DOHH2 (cell line): ENCODE data around the gene FREM2.

Experiments
- H3F3A ChIP-seq: fragments of 200-600 bp; sonication (generic), shearing (Covaris generic); 2 replicates; pipeline ENCODE4 v1.6.0; 2016; ENCODE audit warnings: antibody characterized with exemption, mild to moderate bottlenecking; ENCODE audit not compliant: control insufficient read depth, insufficient read depth
- H3K27ac ChIP-seq: fragments of 200-600 bp; sonication (generic); 2 replicates; pipeline ENCODE4 v1.5.1; 2014; ENCODE audit warnings: low read depth, mild to moderate bottlenecking, low read length, moderate library complexity
- H3K27me3 ChIP-seq: fragments of 200-600 bp; sonication (generic); 2 replicates; pipeline ENCODE4 v1.6.1; 2014; ENCODE audit warnings: mild to moderate bottlenecking, low read length, mixed read lengths; ENCODE audit not compliant: control insufficient read depth
- H3K36me3 ChIP-seq: fragments of 200-600 bp; sonication (generic); 2 replicates; pipeline ENCODE4 v1.6.1; 2014; ENCODE audit warnings: mild to moderate bottlenecking, low read length, moderate library complexity, mixed read lengths; ENCODE audit not compliant: control insufficient read depth
- H3K4me1 ChIP-seq: fragments of 200-600 bp; sonication (generic); 2 replicates; pipeline ENCODE4 v1.6.1; 2014; ENCODE audit warnings: mild to moderate bottlenecking, low read length, mixed read lengths; ENCODE audit not compliant: control insufficient read depth
- H3K4me2 ChIP-seq: fragments of 200-600 bp; sonication (generic); 2 replicates; pipeline ENCODE4 v1.6.0; 2014; ENCODE audit warnings: mild to moderate bottlenecking, low read length, moderate library complexity
- H3K4me3 ChIP-seq: fragments of 200-600 bp; sonication (generic); 2 replicates; pipeline ENCODE4 v1.5.1; 2014; ENCODE audit warnings: mild to moderate bottlenecking, low read length, mixed read lengths
- H3K79me2 ChIP-seq: fragments of 200-600 bp; sonication (generic); 2 replicates; pipeline ENCODE4 v1.6.1; 2014; ENCODE audit warnings: mild to moderate bottlenecking, low read length, mixed read lengths; ENCODE audit not compliant: control insufficient read depth
- H3K9me2 ChIP-seq: fragments of 200-600 bp; sonication (generic); replicated peaks from 2 replicates; pipeline ENCODE4 v1.6.1; 2014; ENCODE audit warnings: mild to moderate bottlenecking, low read length, mixed read lengths; ENCODE audit not compliant: control insufficient read depth
- H3K9me3 ChIP-seq: fragments of 200-600 bp; sonication (generic); 2 replicates; pipeline ENCODE4 v1.6.1; 2014; ENCODE audit warnings: antibody characterized with exemption, low read length, mixed read lengths; ENCODE audit not compliant: control insufficient read depth, insufficient read depth
- H4K20me1 ChIP-seq: fragments of 200-600 bp; sonication (generic); 2 replicates; pipeline ENCODE4 v1.6.0; 2014; ENCODE audit warnings: low read depth, mild to moderate bottlenecking, antibody characterized with exemption, low read length, moderate library complexity; ENCODE audit not compliant: control insufficient read depth, insufficient read depth
- EZH2phosphoT487 ChIP-seq: fragments of 200-600 bp; sonication (generic); IDR thresholded peaks from 2 replicates; pipeline ENCODE4 v1.6.1; 2017; ENCODE audit warnings: borderline replicate concordance, mild to moderate bottlenecking, antibody characterized with exemption, low read length, moderate library complexity, mixed read lengths
- TF ChIP-seq, protein P1 (sequence below): fragments of 200-600 bp; sonication (generic); IDR thresholded peaks from one replicate; pipeline ENCODE4 v1.5.1; 2014; ENCODE audit warnings: antibody characterized with exemption, mild to moderate bottlenecking, low read depth, low read length; ENCODE audit not compliant: poor library complexity, severe bottlenecking

FREM2 gene

DNA sequence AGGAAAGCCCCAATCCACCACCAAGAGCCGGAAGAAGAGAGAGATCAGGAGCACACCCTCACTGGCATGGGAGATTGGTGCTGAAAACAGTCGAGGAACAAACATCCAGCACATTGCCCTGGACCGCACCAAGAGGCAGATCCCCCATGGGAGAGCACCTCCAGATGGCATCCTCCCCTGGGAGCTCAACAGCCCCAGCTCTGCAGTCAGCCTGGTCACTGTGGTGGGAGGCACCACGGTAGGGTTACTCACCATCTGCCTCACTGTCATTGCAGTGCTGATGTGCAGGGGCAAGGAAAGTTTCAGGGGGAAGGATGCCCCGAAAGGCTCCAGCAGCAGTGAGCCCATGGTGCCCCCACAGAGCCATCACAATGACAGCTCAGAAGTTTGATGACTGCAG is 193.5 kb downstream of the FREM2 start:
- no peaks in the 10 kb centered on the region for H3K9me3 ChIP-seq
- no peaks in the 10 kb centered on the region for H3K36me3 ChIP-seq
- no peaks in the 10 kb centered on the region for H3K27me3 ChIP-seq
- H3K4me2 ChIP-seq: no peak overlapping the region
- no peak for TF ChIP-seq EZH2phosphoT487
- TF ChIP-seq, protein P1, sequence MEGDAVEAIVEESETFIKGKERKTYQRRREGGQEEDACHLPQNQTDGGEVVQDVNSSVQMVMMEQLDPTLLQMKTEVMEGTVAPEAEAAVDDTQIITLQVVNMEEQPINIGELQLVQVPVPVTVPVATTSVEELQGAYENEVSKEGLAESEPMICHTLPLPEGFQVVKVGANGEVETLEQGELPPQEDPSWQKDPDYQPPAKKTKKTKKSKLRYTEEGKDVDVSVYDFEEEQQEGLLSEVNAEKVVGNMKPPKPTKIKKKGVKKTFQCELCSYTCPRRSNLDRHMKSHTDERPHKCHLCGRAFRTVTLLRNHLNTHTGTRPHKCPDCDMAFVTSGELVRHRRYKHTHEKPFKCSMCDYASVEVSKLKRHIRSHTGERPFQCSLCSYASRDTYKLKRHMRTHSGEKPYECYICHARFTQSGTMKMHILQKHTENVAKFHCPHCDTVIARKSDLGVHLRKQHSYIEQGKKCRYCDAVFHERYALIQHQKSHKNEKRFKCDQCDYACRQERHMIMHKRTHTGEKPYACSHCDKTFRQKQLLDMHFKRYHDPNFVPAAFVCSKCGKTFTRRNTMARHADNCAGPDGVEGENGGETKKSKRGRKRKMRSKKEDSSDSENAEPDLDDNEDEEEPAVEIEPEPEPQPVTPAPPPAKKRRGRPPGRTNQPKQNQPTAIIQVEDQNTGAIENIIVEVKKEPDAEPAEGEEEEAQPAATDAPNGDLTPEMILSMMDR: no peak
- H3K4me3 ChIP-seq: no peak overlapping the region
- no peak overlapping the region for H3K27ac ChIP-seq
- no peaks in the 10 kb centered on the region for H3K9me2 ChIP-seq
- no peaks in the 10 kb centered on the region for H3K4me1 ChIP-seq
- H4K20me1 ChIP-seq: no peaks in the 10 kb centered on the region
- H3F3A ChIP-seq: no peaks in the 10 kb centered on the region
- H3K79me2 ChIP-seq: no peaks in the 10 kb centered on the region

DNA sequence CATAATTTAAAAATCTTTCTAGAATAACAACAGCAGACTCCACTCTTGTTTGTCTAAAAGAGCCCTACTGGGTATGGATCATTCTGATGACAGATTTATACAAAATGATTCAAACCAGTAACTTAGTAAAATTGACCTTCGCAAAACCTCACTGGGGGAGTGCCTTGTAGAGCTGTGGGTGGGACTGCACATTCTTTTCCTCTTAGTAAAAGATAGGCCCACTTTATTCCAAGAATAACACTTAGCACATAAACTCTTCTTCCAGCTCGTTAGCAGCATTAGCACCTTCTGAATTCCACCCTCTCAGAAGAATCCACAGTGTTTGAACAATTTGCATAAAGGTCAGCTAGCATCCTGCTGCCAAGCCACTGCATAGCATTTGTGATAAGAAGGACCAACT is 196.9 kb downstream of the FREM2 start:
- H3K27me3 ChIP-seq: no peaks in the 10 kb centered on the region
- H3K27ac ChIP-seq: no peak overlapping the region
- H3K36me3 ChIP-seq: no peaks in the 10 kb centered on the region
- H3K9me3 ChIP-seq: no peaks in the 10 kb centered on the region
- H3K4me3 ChIP-seq: no peak overlapping the region
- no peaks in the 10 kb centered on the region for H3K79me2 ChIP-seq
- H3K9me2 ChIP-seq: no peaks in the 10 kb centered on the region
- H4K20me1 ChIP-seq: no peaks in the 10 kb centered on the region
- H3K4me2 ChIP-seq: no peak overlapping the region
- no peaks in the 10 kb centered on the region for H3K4me1 ChIP-seq
- no peak for TF ChIP-seq EZH2phosphoT487
- TF ChIP-seq, protein P1: no peak
- no peaks in the 10 kb centered on the region for H3F3A ChIP-seq

DNA sequence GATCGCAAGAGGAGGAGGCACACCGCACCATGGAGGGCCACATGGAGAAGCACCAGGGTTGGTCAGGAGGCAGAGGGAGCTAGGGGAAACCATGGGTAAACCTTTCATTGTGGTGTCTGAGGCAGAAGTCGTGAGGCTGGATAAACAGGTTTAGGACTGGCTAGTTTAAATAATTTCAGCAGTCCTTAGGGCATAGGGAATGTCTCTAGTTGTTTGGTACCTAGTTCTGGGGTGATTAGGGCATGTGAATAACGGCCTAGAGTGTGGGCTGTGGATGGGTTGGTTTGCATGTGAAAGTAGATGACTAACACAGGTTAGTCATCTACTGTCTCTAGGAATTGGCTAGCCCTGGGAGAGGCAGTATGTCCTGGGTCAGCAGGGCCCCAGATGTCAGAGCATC is 201.4 kb downstream of the FREM2 start:
- no peak for TF ChIP-seq EZH2phosphoT487
- TF ChIP-seq, protein P1: no peak
- Histone ChIP-seq H3K4me2 (no peak overlapping the region), H3K4me3 (no peak overlapping the region), H3K4me1 (no peaks in the 10 kb centered on the region), H3F3A (no peaks in the 10 kb centered on the region), H3K27ac (no peak overlapping the region), H3K79me2 (no peaks in the 10 kb centered on the region), H3K9me2 (no peaks in the 10 kb centered on the region), H3K36me3 (no peaks in the 10 kb centered on the region), H4K20me1 (no peaks in the 10 kb centered on the region), H3K27me3 (peaks cover 3% of the 10 kb centered on the region; the same call in 1 of the 2 replicates), H3K9me3 (no peaks in the 10 kb centered on the region)

DNA sequence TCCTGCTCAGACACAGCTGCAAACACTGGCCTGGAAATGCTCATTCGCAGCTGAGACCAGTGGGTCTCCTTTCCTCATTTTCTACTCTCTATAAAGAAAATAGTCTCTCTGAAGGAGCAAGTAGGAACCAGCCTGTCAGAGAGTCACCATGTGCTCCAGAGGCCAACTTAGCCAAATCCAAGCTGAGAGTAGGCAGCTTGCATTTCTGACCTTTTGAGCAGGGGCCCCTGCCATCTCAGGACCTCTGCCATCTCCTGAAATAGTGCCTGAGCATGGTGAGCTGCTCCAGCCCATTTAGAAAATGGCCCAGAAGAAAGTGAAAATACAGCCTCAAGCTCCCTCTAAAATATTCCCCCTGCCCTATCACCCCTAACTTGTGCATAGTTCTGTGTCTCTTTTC is 208.2 kb downstream of the FREM2 start:
- H3K4me3 ChIP-seq: no peak overlapping the region
- no peaks in the 10 kb centered on the region for H3K4me1 ChIP-seq
- H4K20me1 ChIP-seq: no peaks in the 10 kb centered on the region
- TF ChIP-seq, protein P1: no peak
- no peak for TF ChIP-seq EZH2phosphoT487
- no peak overlapping the region for H3K27ac ChIP-seq
- H3K36me3 ChIP-seq: no peaks in the 10 kb centered on the region
- H3F3A ChIP-seq: no peaks in the 10 kb centered on the region
- H3K79me2 ChIP-seq: no peaks in the 10 kb centered on the region
- H3K27me3 ChIP-seq: peaks cover 3% of the 10 kb centered on the region; the same call in 1 of the 2 replicates
- no peak overlapping the region for H3K4me2 ChIP-seq
- H3K9me3 ChIP-seq: no peaks in the 10 kb centered on the region
- H3K9me2 ChIP-seq: no peaks in the 10 kb centered on the region
